Activated B cell treated with CpG ODN at 0.5 μM for 24 hours (primary cell): Measurements from ENCODE around the gene KICS2. TPM values are rescaled to one million over a fixed set of nuclear protein-coding genes. Genes with fewer than 3 reads are reported as not detected.

Experiments
- ATAC-seq: fragments of 200-7000 bp; cut with Tn5 transposase; one replicate; pipeline ENCODE4 v1.10.0; 2021; ENCODE audit warnings: low read depth, mild to moderate bottlenecking, moderate library complexity
- CTCF ChIA-PET: fragments of 350-600 bp; sonication (Branson Sonifier 250); formaldehyde crosslinking; loops from one replicate; lab custom pipeline; 2021; ENCODE audit warnings: antibody characterized with exemption; lab: Charles Lee
- POLR2A ChIA-PET: fragments of 350-600 bp; sonication (Branson Sonifier 250); formaldehyde crosslinking; loops from one replicate; lab custom pipeline; 2021; ENCODE audit warnings: antibody characterized with exemption; lab: Charles Lee
- DNase-seq: peaks from one replicate; pipeline ENCODE4 v3.0.0; 2022
- H3K27ac Mint-ChIP-seq: one replicate; pipeline ENCODE4 v1.8.0; 2020; ENCODE audit warnings: mixed read lengths
- H3K27me3 Mint-ChIP-seq: one replicate; pipeline ENCODE4 v1.8.0; 2021; ENCODE audit warnings: mixed read lengths
- H3K36me3 Mint-ChIP-seq: one replicate; pipeline ENCODE4 v1.8.0; 2021; ENCODE audit warnings: low read depth, mixed read lengths
- H3K4me1 Mint-ChIP-seq: one replicate; pipeline ENCODE4 v1.8.0; 2021; ENCODE audit warnings: mixed read lengths
- H3K4me3 Mint-ChIP-seq: one replicate; pipeline ENCODE4 v1.8.0; 2020; ENCODE audit warnings: mild to moderate bottlenecking, mixed read lengths
- H3K9me3 Mint-ChIP-seq: one replicate; pipeline ENCODE4 v1.8.0; 2020; ENCODE audit warnings: mixed read lengths
- intact Hi-C: fragments of 100-400 bp; cut with micrococcal nuclease; formaldehyde crosslinking; loops from one replicate; pipeline ENCODE4 v1.15.1; 2024
- total RNA-seq: library from RNA; stranded (reverse); gene quantifications from 2 replicates; pipeline ENCODE4 v1.2.3, GENCODE V29; 2022
- TF ChIP-seq, protein P1 (sequence below): fragments of 200-600 bp; IDR thresholded peaks from one replicate; pipeline ENCODE4 v1.8.0; 2022; ENCODE audit warnings: antibody characterized with exemption, mild to moderate bottlenecking

The KICS2 gene
- 16.5 and 16.8 TPM in 2 replicates for total RNA-seq

- ChIA-PET POLR2A (interaction anchor here (0.7 to 1.5 kb wide), 7 partner anchors 17 to 1619 kb away, joined by 3 to 8 read pairs (median 4); partner anchors contain the start of genes LEMD3, SRGAP1 and XPOT), CTCF (interaction anchor here (1.0 kb wide), 1 partner anchor 33 kb away, joined by 3 read pairs; no protein-coding TSS in a partner anchor)
- H3K4me1 Mint-ChIP-seq: peaks cover 27% of the 10 kb centered on the region
- no peaks in the 10 kb centered on the region for H3K9me3 Mint-ChIP-seq
- H3K27me3 Mint-ChIP-seq: no peaks in the 10 kb centered on the region
- peak; percentile 86 for ATAC-seq
- TF ChIP-seq, protein P1, sequence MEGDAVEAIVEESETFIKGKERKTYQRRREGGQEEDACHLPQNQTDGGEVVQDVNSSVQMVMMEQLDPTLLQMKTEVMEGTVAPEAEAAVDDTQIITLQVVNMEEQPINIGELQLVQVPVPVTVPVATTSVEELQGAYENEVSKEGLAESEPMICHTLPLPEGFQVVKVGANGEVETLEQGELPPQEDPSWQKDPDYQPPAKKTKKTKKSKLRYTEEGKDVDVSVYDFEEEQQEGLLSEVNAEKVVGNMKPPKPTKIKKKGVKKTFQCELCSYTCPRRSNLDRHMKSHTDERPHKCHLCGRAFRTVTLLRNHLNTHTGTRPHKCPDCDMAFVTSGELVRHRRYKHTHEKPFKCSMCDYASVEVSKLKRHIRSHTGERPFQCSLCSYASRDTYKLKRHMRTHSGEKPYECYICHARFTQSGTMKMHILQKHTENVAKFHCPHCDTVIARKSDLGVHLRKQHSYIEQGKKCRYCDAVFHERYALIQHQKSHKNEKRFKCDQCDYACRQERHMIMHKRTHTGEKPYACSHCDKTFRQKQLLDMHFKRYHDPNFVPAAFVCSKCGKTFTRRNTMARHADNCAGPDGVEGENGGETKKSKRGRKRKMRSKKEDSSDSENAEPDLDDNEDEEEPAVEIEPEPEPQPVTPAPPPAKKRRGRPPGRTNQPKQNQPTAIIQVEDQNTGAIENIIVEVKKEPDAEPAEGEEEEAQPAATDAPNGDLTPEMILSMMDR: no peak
- H3K36me3 Mint-ChIP-seq: peaks cover 6% of the 10 kb centered on the region
- peak; percentile 90 for DNase-seq
- intact Hi-C loops: loop anchor here (1.0 to 5.0 kb wide), 10 partner anchors 182 to 1962 kb away; partner anchors contain the start of genes GNS, LEMD3, MON2 and RXYLT1
- H3K27ac Mint-ChIP-seq: peak within 1 kb of the TSS; percentile 97
- peak within 1 kb of the TSS; percentile 96 for H3K4me3 Mint-ChIP-seq
These were observed at the start of gene KICS2 for GRCh38 chr12:64222009-64222765. Gene KICS2, minus strand, starts transcription at chr12:64222296. Its CDS starts 59 bp downstream, at chr12:64222237.

GRCh38 chr12:64270411-64270810, 48.3 kb upstream of the KICS2 start:
- CTCF ChIA-PET: no interaction called here
- Mint-ChIP-seq H3K9me3 (no peaks in the 10 kb centered on the region), H3K27me3 (peaks cover 2% of the 10 kb centered on the region), H3K36me3 (no peaks in the 10 kb centered on the region), H3K4me1 (no peaks in the 10 kb centered on the region), H3K4me3 (no peak overlapping the region), H3K27ac (no peak overlapping the region)
- DNase-seq: no peak
- intact Hi-C loops: no loop called here
- TF ChIP-seq, protein P1: no peak
- POLR2A ChIA-PET: no interaction called here
- no peak for ATAC-seq

- Mint-ChIP-seq H3K27me3 (peaks cover 2% of the 10 kb centered on the region), H3K4me1 (no peaks in the 10 kb centered on the region), H3K4me3 (no peak overlapping the region), H3K27ac (no peak overlapping the region), H3K9me3 (no peaks in the 10 kb centered on the region), H3K36me3 (no peaks in the 10 kb centered on the region)
- ChIA-PET POLR2A (no interaction called here), CTCF (no interaction called here)
- intact Hi-C loops: no loop called here
- no peak for ATAC-seq
- TF ChIP-seq, protein P1: no peak
- DNase-seq: no peak
These were observed 47.1 kb upstream of the KICS2 start for GRCh38 chr12:64269161-64269560.

DNA sequence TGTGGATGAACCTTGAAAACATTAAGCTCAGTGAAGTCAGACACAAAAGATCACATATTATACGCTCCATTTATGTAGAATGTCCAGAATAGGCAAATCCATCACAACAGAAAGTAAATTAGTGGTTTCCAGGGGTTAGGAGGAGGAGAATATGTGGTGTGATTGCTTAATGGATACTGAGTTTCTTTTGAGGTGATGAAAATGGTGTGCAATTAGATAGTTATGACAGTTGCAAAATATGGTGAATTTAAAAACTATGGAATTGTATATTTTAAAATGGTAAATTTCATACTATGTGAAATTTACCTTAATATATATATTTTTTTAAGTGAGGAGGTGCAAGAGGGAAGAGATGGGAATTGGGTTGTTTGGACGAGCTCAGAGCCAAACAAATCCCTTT, 46.3 kb upstream of the KICS2 start:
- Mint-ChIP-seq H3K4me3 (no peak overlapping the region), H3K36me3 (no peaks in the 10 kb centered on the region), H3K27ac (no peak overlapping the region), H3K4me1 (no peaks in the 10 kb centered on the region), H3K9me3 (no peaks in the 10 kb centered on the region), H3K27me3 (peaks cover 2% of the 10 kb centered on the region)
- ChIA-PET POLR2A (no interaction called here), CTCF (no interaction called here)
- intact Hi-C loops: no loop called here
- no peak for DNase-seq
- ATAC-seq: no peak
- TF ChIP-seq, protein P1: no peak

- Mint-ChIP-seq H3K36me3 (no peaks in the 10 kb centered on the region), H3K27me3 (peaks cover 2% of the 10 kb centered on the region), H3K27ac (no peak overlapping the region), H3K9me3 (no peaks in the 10 kb centered on the region), H3K4me3 (no peak overlapping the region), H3K4me1 (no peaks in the 10 kb centered on the region)
- ATAC-seq: no peak
- intact Hi-C loops: no loop called here
- POLR2A ChIA-PET: no interaction called here
- TF ChIP-seq, protein P1: no peak
- CTCF ChIA-PET: no interaction called here
- DNase-seq: no peak
These were observed 43.7 kb upstream of the KICS2 start for GRCh38 chr12:64265839-64266238.
